Endothelial cell of umbilical vein (primary cell): ENCODE results near the gene LMTK3. TPM values are rescaled to one million over a fixed set of nuclear protein-coding genes. Genes with fewer than 3 reads are reported as not detected.

ENCODE experiments used
- BruUV-seq: library from RNA; stranded (reverse); fragments of 400-500 nt; replicated peaks from 2 replicates; lab custom pipeline; 2021; lab: Mats Ljungman, UMichigan
- CTCF ChIA-PET: fragments of 300-600, 350-600 bp; sonication (Branson Sonifier 250); formaldehyde crosslinking; loops from one replicate; lab custom pipeline; 2021; ENCODE audit warnings: antibody characterized with exemption, inconsistent platforms; lab: Charles Lee
- POLR2A ChIA-PET: fragments of 300-600, 350-600 bp; sonication (Branson Sonifier 250); formaldehyde crosslinking; loops from one replicate; lab custom pipeline; 2021; ENCODE audit warnings: antibody characterized with exemption, inconsistent platforms; lab: Charles Lee
- DNase-seq: peaks from one replicate; pipeline ENCODE4 v3.0.0-alpha.2; 2011; ENCODE audit warnings: low read depth, low spot score
- FAIRE-seq: peaks from 2 replicates; lab custom pipeline; 2011; peaks lifted over from hg19 to GRCh38; lab: Jason Lieb, UNC
- H2AFZ ChIP-seq: 2 replicates; pipeline ENCODE4 v1.6.0; 2012; ENCODE audit warnings: low read depth, low read length, control low read depth, inconsistent platforms
- H3K27ac ChIP-seq: 2 replicates; pipeline ENCODE4 v1.5.1; 2011; ENCODE audit warnings: low read depth, mild to moderate bottlenecking, control low read depth, low read length, moderate library complexity; ENCODE audit not compliant: insufficient read depth
- H3K27me3 ChIP-seq, 2 experiments: 2 replicates each; pipeline versions ENCODE4 v1.6.0 to v1.6.1; 2011; ENCODE audit warnings: low read length in 2 of 2, mixed read lengths in 1 of 2; ENCODE audit not compliant: control insufficient read depth in 2 of 2, insufficient read depth in 2 of 2
- H3K36me3 ChIP-seq, 2 experiments: 2 replicates in 1 of 2; 3 replicates in 1 of 2; pipeline ENCODE4 v1.5.1; 2011; ENCODE audit warnings: low read length in 2 of 2, mild to moderate bottlenecking in 1 of 2, moderate library complexity in 1 of 2; ENCODE audit not compliant: control insufficient read depth in 2 of 2, insufficient read depth in 2 of 2; ENCODE audit errors: extremely low read depth in 1 of 2
- H3K4me1 ChIP-seq: 3 replicates; pipeline ENCODE4 v1.5.1; 2011; ENCODE audit warnings: mild to moderate bottlenecking, low read length; ENCODE audit not compliant: control insufficient read depth, insufficient read depth; ENCODE audit errors: extremely low read depth
- H3K4me2 ChIP-seq: 2 replicates; pipeline ENCODE4 v1.6.1; 2011; ENCODE audit warnings: low read length, control low read depth, mixed read lengths; ENCODE audit not compliant: insufficient read depth
- H3K4me3 ChIP-seq, 3 experiments: fragments of 200-600 bp in 1 of 3; sonication (generic), shearing (Covaris generic) in 1 of 3; replicated peaks in 1 of 3; 2 replicates each; pipeline ENCODE4 v1.5.1; 2011 to 2016; ENCODE audit warnings: control low read depth in 3 of 3, low read length in 3 of 3, mild to moderate bottlenecking in 2 of 3, inconsistent platforms in 1 of 3, low read depth in 1 of 3, moderate library complexity in 1 of 3; ENCODE audit not compliant: insufficient read depth in 1 of 3
- H3K79me2 ChIP-seq: 2 replicates; pipeline ENCODE4 v1.6.0; 2012; ENCODE audit warnings: low read length, inconsistent platforms; ENCODE audit not compliant: control insufficient read depth, insufficient read depth
- H3K9ac ChIP-seq: replicated peaks from 2 replicates; pipeline ENCODE3; 2011; ENCODE audit warnings: low read length, control low read depth; ENCODE audit not compliant: insufficient read depth; ENCODE audit errors: extremely low read depth
- H3K9me1 ChIP-seq: replicated peaks from 3 replicates; pipeline ENCODE4 v1.6.0; 2011; ENCODE audit warnings: mild to moderate bottlenecking, low read length; ENCODE audit not compliant: control insufficient read depth, insufficient read depth; ENCODE audit errors: extremely low read depth
- H3K9me3 ChIP-seq: replicated peaks from 2 replicates; pipeline ENCODE4 v1.5.1; 2012; ENCODE audit warnings: low read length, inconsistent platforms; ENCODE audit not compliant: control insufficient read depth, insufficient read depth
- H4K20me1 ChIP-seq: replicated peaks from 2 replicates; pipeline ENCODE3; 2011; ENCODE audit warnings: mild to moderate bottlenecking, low read length; ENCODE audit not compliant: control insufficient read depth, insufficient read depth; ENCODE audit errors: extremely low read depth
- EZH2 ChIP-seq: IDR thresholded peaks from 2 replicates; pipeline ENCODE4 v1.6.1; 2012; ENCODE audit warnings: borderline replicate concordance, low read depth, mild to moderate bottlenecking, moderate library complexity, low read length, inconsistent platforms; ENCODE audit not compliant: severe bottlenecking
- FOS ChIP-seq: IDR thresholded peaks from 2 replicates; pipeline ENCODE4 v1.6.1; 2011; ENCODE audit warnings: mild to moderate bottlenecking, low read length, moderate library complexity, borderline replicate concordance; ENCODE audit not compliant: insufficient read depth
- dilution Hi-C: fragments of 300-500 bp; cut with MboI; formaldehyde crosslinking; loops from one replicate; pipeline ENCODE4 v1.15.0; 2019; ENCODE audit warnings: low sequenced_read_pairs; ENCODE audit not compliant: extremely low pct_ligation_motif_present
- intact Hi-C: fragments of 100-400 bp; cut with micrococcal nuclease; formaldehyde crosslinking; loops from one replicate; pipeline ENCODE4 v1.10.0; 2022
- polyA plus RNA-seq, 4 experiments: library from polyadenylated mRNA; depleted of rRNA in 3 of 4; stranded (reverse) in 3 of 4; unstranded in 1 of 4; fragments of >200 nt; gene quantifications; 2 replicates each; pipeline versions ENCODE4 v1.2.1 to v1.2.3, GENCODE V29; 2011 to 2012; ENCODE audit warnings: missing spikeins in 1 of 4
- total RNA-seq: library from RNA; stranded (reverse); gene quantifications from 2 replicates; pipeline ENCODE4 v1.2.3, GENCODE V29; 2021
- TF ChIP-seq, protein P1 (sequence below), 2 donors: IDR thresholded peaks; 1 replicate in 1 of 2; 2 replicates in 1 of 2; pipeline ENCODE4 v1.5.1; 2011; ENCODE audit warnings: low read length in 2 of 2, mild to moderate bottlenecking in 2 of 2, moderate library complexity in 2 of 2, control low read depth in 1 of 2, inconsistent platforms in 1 of 2, low read depth in 1 of 2; ENCODE audit not compliant: insufficient read depth in 1 of 2; ENCODE audit errors: extremely low read depth in 1 of 2

LMTK3 gene
- total and polyA plus RNA-seq, 2 donors (not counting 3 experiments of a cell fraction or from before 2014, with no cell fraction given), result 0.11 to 0.14 TPM

DNA sequence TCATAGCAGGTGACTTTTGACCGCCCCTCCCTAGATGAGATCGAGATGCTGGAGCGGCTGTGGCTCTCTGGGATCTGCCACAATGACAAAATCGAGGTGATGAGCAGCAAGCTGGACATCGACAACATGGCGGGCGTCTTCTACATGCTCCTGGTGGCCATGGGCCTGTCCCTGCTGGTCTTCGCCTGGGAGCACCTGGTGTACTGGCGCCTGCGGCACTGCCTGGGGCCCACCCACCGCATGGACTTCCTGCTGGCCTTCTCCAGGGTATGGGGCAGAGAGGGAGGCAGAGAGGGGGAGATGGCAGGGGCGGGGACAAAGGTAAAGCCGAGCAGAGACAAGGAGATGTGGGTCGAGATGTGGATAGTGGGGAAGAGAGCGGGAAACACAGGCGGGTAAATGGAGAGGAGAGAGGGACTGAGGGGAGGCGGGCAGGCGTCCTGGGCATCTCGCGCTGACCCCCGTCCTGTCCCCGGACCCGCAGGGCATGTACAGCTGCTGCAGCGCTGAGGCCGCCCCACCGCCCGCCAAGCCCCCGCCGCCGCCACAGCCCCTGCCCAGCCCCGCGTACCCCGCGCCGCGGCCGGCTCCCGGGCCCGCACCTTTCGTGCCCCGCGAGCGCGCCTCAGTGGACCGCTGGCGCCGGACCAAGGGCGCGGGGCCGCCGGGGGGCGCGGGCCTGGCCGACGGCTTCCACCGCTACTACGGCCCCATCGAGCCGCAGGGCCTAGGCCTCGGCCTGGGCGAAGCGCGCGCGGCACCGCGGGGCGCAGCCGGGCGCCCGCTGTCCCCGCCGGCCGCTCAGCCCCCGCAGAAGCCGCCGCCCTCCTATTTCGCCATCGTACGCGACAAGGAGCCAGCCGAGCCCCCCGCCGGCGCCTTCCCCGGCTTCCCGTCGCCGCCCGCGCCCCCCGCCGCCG is 69.3 kb downstream of the LMTK3 start:
- Histone ChIP-seq H3K79me2 (peaks cover 9% of the 10 kb centered on the region), H3K27me3 (peaks cover 7 to 19% of the 10 kb centered on the region in 2 experiments), H2AFZ (no peak overlapping the region), H3K27ac (no peak overlapping the region), H3K9ac (no peak overlapping the region), H3K9me1 (no peaks in the 10 kb centered on the region), H3K4me3 (no peak overlapping the region), H3K4me1 (peaks cover 17% of the 10 kb centered on the region), H4K20me1 (no peaks in the 10 kb centered on the region), H3K9me3 (no peaks in the 10 kb centered on the region), H3K36me3 (no peaks in the 10 kb centered on the region), H3K4me2 (no peak overlapping the region)
- dilution Hi-C loops, result no loop called here
- DNase-seq (no peak), FAIRE-seq (no peak)
- intact Hi-C loops, result no loop called here
- ChIA-PET POLR2A (no interaction called here), CTCF (interaction anchor here (1.5 to 1.7 kb wide), 2 partner anchors 51 to 122 kb away, joined by 5 to 6 read pairs; partner anchors contain the start of gene KDELR1)
- no TSS peak for BruUV-seq
- no peak for TF ChIP-seq FOS
- TF ChIP-seq EZH2, result peak; percentile 88
- TF ChIP-seq, protein P1, sequence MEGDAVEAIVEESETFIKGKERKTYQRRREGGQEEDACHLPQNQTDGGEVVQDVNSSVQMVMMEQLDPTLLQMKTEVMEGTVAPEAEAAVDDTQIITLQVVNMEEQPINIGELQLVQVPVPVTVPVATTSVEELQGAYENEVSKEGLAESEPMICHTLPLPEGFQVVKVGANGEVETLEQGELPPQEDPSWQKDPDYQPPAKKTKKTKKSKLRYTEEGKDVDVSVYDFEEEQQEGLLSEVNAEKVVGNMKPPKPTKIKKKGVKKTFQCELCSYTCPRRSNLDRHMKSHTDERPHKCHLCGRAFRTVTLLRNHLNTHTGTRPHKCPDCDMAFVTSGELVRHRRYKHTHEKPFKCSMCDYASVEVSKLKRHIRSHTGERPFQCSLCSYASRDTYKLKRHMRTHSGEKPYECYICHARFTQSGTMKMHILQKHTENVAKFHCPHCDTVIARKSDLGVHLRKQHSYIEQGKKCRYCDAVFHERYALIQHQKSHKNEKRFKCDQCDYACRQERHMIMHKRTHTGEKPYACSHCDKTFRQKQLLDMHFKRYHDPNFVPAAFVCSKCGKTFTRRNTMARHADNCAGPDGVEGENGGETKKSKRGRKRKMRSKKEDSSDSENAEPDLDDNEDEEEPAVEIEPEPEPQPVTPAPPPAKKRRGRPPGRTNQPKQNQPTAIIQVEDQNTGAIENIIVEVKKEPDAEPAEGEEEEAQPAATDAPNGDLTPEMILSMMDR (IDR thresholded peaks at IDR 0.05; ENCODE audit: extremely low read depth in 1 of 2, insufficient read depth in 1 of 2, low read depth in 1 of 2, low read length in 2 of 2), result no peak
